HG02885 (cell line): Measurements from ENCODE around the gene ACBD6.

ENCODE experiments used
- ATAC-seq: cut with Tn5 transposase; IDR thresholded peaks from one replicate; pipeline ENCODE4 v1.9.1; 2021; ENCODE audit warnings: mild to moderate bottlenecking; ENCODE audit not compliant: unreplicated experiment, poor library complexity

Gene ACBD6

GRCh38 chr1:180527101-180527669 lies 24.8 kb upstream of the ACBD6 start:
- no peak for ATAC-seq

GRCh38 chr1:180525715-180526039 lies 23.3 kb upstream of the ACBD6 start:
- no peak for ATAC-seq

GRCh38 chr1:180524915-180525714 lies 22.7 kb upstream of the ACBD6 start:
- no peak for ATAC-seq

GRCh38 chr1:180524160-180524914 lies 22.0 kb upstream of the ACBD6 start:
- no peak for ATAC-seq

GRCh38 chr1:180522213-180522515 lies 19.8 kb upstream of the ACBD6 start:
- no peak for ATAC-seq

GRCh38 chr1:180521474-180522212 lies 19.3 kb upstream of the ACBD6 start:
- ATAC-seq, result no peak

GRCh38 chr1:180519846-180520245 lies 17.5 kb upstream of the ACBD6 start:
- ATAC-seq, result no peak

GRCh38 chr1:180515857-180516388 lies 13.5 kb upstream of the ACBD6 start:
- ATAC-seq, result peak; percentile 94

GRCh38 chr1:180515364-180515763 lies 13.0 kb upstream of the ACBD6 start:
- no peak for ATAC-seq

GRCh38 chr1:180513531-180513930 lies 11.2 kb upstream of the ACBD6 start:
- no peak for ATAC-seq

GRCh38 chr1:180510882-180511281 lies 8.5 kb upstream of the ACBD6 start:
- no peak for ATAC-seq

GRCh38 chr1:180508725-180509097 lies 6.3 kb upstream of the ACBD6 start:
- ATAC-seq, result no peak

GRCh38 chr1:180507795-180508724 lies 5.7 kb upstream of the ACBD6 start:
- no peak for ATAC-seq

- ATAC-seq, result no peak
Observed at GRCh38 chr1:180505732-180506335, 3.5 kb upstream of the ACBD6 start.

GRCh38 chr1:180504186-180504585 lies 1.8 kb upstream of the ACBD6 start:
- no peak for ATAC-seq

- ATAC-seq, result no peak
Observed at GRCh38 chr1:180503280-180503862, 994 bp upstream of the ACBD6 start.

GRCh38 chr1:180501865-180502360 lies 464 bp downstream of the ACBD6 start:
- peak; percentile 36 for ATAC-seq

GRCh38 chr1:180500689-180501088 lies 1.7 kb downstream of the ACBD6 start:
- ATAC-seq, result no peak

- ATAC-seq, result no peak
Observed at GRCh38 chr1:180498594-180498993, 3.8 kb downstream of the ACBD6 start.
